K562 (cell line): ENCODE measurements around the gene NXN. TPM values are rescaled to one million over a fixed set of nuclear protein-coding genes. Genes with fewer than 3 reads are reported as not detected.

Experiments
- CEBPB ChIP-seq: fragments of 450-650 bp; IDR thresholded peaks from 2 replicates; pipeline ENCODE4 v1.6.1; 2016; ENCODE audit warnings: missing genetic modification characterization, missing compliant biosample characterization
- DPF2 ChIP-seq: fragments of 450-650 bp; IDR thresholded peaks from 2 replicates; pipeline ENCODE4 v1.6.1; 2016
- HSF4 ChIP-seq: fragments of 250-450 bp; sonication (Bioruptor Pico); IDR thresholded peaks from 2 replicates; pipeline ENCODE4 v2.1.2; 2022; ENCODE audit warnings: mild to moderate bottlenecking, moderate library complexity, borderline replicate concordance
- ILK ChIP-seq: fragments of 450-650 bp; IDR thresholded peaks from 2 replicates; pipeline ENCODE4 v1.6.1; 2016; ENCODE audit warnings: missing genetic modification characterization, low read depth, mild to moderate bottlenecking, missing compliant biosample characterization, moderate library complexity, borderline replicate concordance
- SMARCA5 ChIP-seq: fragments of 450-650 bp; IDR thresholded peaks from 2 replicates; pipeline ENCODE4 v1.6.1; 2016
- TCF7 ChIP-seq: sonication (generic); IDR thresholded peaks from 2 replicates; pipeline ENCODE4 v1.6.1; 2016; ENCODE audit warnings: antibody characterized with exemption, borderline replicate concordance
- TEAD4 ChIP-seq, 2 experiments: sonication (generic) in 1 of 2; formaldehyde crosslinking in 1 of 2; IDR thresholded peaks; 2 replicates each; pipeline versions ENCODE4 v1.6.1 to v1.8.0; 2012 to 2022; ENCODE audit warnings: borderline replicate concordance in 1 of 2, inconsistent platforms in 1 of 2, low read length in 1 of 2, mild to moderate bottlenecking in 1 of 2, missing genetic modification reagents in 1 of 2
- U2AF2 ChIP-seq: fragments of 200-400 bp; formaldehyde crosslinking; optimal IDR thresholded peaks from 2 replicates; pipeline ENCODE3; 2017; ENCODE audit warnings: low read depth, mild to moderate bottlenecking, low read length
- ZNF12 ChIP-seq: sonication (generic); formaldehyde crosslinking; IDR thresholded peaks from 2 replicates; pipeline ENCODE4 v1.4.0; 2020; ENCODE audit warnings: mild to moderate bottlenecking, missing genetic modification reagents
- ZNF143 ChIP-seq: sonication (generic); formaldehyde crosslinking; IDR thresholded peaks from 2 replicates; pipeline ENCODE4 v1.9.0; 2022; ENCODE audit warnings: mild to moderate bottlenecking, missing genetic modification reagents
- ZNF175 ChIP-seq: fragments of 200-800 bp; sonication (Bioruptor generic); IDR thresholded peaks from 2 replicates; pipeline ENCODE4 v1.6.1; 2016; ENCODE audit warnings: low read depth, mild to moderate bottlenecking, missing genetic modification characterization, missing compliant biosample characterization
- ZNF551 ChIP-seq: fragments of 250-450 bp; sonication (Bioruptor Pico); IDR thresholded peaks from 2 replicates; pipeline ENCODE4 v1.5.0; 2021; ENCODE audit warnings: mild to moderate bottlenecking, moderate library complexity
- polyA plus RNA-seq, 8 experiments: library from polyadenylated mRNA; depleted of rRNA in 4 of 8; stranded (reverse) in 5 of 8; unstranded in 3 of 8; fragments of >200 nt; fragmentation: Nextera tagmentation in 2 of 8; fragmentation: Illumina TruSeq in 1 of 8; extraction: Ambion mirVana in 2 of 8; extraction: Trizol in 1 of 8; gene quantifications; 2 replicates each; pipeline versions ENCODE4 v1.2.1 to v1.2.3, GENCODE V29; 2011 to 2014; ENCODE audit warnings: inconsistent platforms in 1 of 8, missing spikeins in 1 of 8
- total RNA-seq, 7 experiments: library from RNA; depleted of rRNA in 6 of 7; stranded (reverse); fragments of >200 nt in 6 of 7; fragmentation: Illumina TruSeq in 2 of 7; extraction: Trizol in 2 of 7; gene quantifications; 2 replicates each; pipeline versions ENCODE4 v1.2.1 to v1.2.3, GENCODE V29; 2011 to 2021; ENCODE audit warnings: low replicate concordance in 1 of 7
- TF ChIP-seq, protein P1 (sequence below): IDR thresholded peaks from 2 replicates; pipeline ENCODE4 v1.6.1; 2011; ENCODE audit warnings: borderline replicate concordance, low read depth, mild to moderate bottlenecking, moderate library complexity, low read length; ENCODE audit not compliant: insufficient read depth, poor library complexity, severe bottlenecking
- TF ChIP-seq, protein P2 (sequence below), 2 experiments: IDR thresholded peaks; 2 replicates each; pipeline ENCODE4 v1.6.1; 2011; ENCODE audit warnings: borderline replicate concordance in 1 of 2, control low read depth in 1 of 2, low read depth in 1 of 2, low read length in 1 of 2, mild to moderate bottlenecking in 1 of 2, mixed read lengths in 1 of 2, moderate library complexity in 1 of 2; ENCODE audit not compliant: insufficient read depth in 1 of 2, insufficient read length in 1 of 2, poor library complexity in 1 of 2, severe bottlenecking in 1 of 2; ENCODE audit errors: extremely low read depth in 1 of 2
- TF ChIP-seq, protein P3 (sequence below): sonication (generic); formaldehyde crosslinking; IDR thresholded peaks from 2 replicates; pipeline ENCODE4 v1.8.0; 2022; ENCODE audit warnings: missing genetic modification reagents, mild to moderate bottlenecking, borderline replicate concordance

Gene NXN
- total and polyA plus RNA-seq, 9 of the 15 experiments (the other 6 are each of a cell fraction or from before 2014, with no cell fraction given), result 0.08 to 0.39 (median 0.29) TPM; not detected in 5

DNA sequence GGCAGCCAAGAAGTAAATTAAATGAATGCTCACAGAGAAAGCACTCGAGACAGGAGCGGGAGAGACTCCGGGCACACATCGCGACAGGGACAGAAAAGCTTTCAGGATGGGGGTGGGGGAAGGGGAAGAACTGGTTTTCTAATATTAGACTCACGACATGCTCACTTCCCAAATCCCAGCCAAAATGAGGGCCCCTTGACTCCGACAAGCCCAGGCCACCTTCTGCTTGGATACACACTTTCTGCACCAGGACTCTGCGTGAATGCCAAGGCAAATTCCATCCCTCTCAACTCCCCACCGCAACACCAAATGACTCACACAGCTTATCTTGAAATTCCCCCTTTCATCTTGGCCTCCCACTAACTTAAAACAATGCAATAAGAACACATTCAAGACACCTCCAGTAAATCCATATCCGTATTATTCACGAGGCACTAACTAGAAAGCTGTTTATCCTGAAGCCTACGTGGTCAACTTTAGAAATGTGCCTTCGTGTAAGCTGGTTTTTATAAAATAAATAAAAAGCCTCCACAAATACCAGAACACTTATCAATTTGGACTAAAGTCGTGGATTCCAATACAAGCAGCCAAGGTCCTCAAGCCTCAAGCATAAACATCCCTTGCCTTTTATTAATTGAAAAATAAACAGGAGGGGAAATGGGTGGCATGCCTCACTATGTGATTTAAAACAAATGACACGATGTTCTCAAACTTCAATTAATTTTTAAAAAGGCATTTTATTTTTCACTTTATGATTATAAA, 46.1 kb downstream of the NXN start (continued):
- TF ChIP-seq, protein P1, sequence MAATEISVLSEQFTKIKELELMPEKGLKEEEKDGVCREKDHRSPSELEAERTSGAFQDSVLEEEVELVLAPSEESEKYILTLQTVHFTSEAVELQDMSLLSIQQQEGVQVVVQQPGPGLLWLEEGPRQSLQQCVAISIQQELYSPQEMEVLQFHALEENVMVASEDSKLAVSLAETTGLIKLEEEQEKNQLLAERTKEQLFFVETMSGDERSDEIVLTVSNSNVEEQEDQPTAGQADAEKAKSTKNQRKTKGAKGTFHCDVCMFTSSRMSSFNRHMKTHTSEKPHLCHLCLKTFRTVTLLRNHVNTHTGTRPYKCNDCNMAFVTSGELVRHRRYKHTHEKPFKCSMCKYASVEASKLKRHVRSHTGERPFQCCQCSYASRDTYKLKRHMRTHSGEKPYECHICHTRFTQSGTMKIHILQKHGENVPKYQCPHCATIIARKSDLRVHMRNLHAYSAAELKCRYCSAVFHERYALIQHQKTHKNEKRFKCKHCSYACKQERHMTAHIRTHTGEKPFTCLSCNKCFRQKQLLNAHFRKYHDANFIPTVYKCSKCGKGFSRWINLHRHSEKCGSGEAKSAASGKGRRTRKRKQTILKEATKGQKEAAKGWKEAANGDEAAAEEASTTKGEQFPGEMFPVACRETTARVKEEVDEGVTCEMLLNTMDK, result no peak
- TF ChIP-seq SMARCA5 (no peak), DPF2 (peak; percentile 57; the same call in 1 of the 2 replicates), CEBPB (no peak), U2AF2 (no peak), TEAD4 (IDR thresholded peaks at IDR 0.05; ENCODE audit: low read length) (peak; percentile 49), TEAD4 (CRISPR knock-in tag; IDR thresholded peaks at IDR 0.05; ENCODE audit: borderline replicate concordance) (no peak), ZNF175 (no peak), TCF7 (no peak), HSF4 (CRISPR knock-in tag) (no peak), ZNF12 (CRISPR knock-in tag) (no peak), ZNF551 (no peak), ILK (tag) (no peak), ZNF143 (CRISPR knock-in tag) (no peak)
- TF ChIP-seq, protein P2, sequence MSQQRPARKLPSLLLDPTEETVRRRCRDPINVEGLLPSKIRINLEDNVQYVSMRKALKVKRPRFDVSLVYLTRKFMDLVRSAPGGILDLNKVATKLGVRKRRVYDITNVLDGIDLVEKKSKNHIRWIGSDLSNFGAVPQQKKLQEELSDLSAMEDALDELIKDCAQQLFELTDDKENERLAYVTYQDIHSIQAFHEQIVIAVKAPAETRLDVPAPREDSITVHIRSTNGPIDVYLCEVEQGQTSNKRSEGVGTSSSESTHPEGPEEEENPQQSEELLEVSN (IDR thresholded peaks at IDR 0.05; ENCODE audit: borderline replicate concordance in 1 of 2, extremely low read depth in 1 of 2, insufficient read depth in 1 of 2, insufficient read length in 1 of 2, low read depth in 1 of 2, low read length in 1 of 2, poor library complexity in 1 of 2, severe bottlenecking in 1 of 2), result no peak
- TF ChIP-seq, protein P3, sequence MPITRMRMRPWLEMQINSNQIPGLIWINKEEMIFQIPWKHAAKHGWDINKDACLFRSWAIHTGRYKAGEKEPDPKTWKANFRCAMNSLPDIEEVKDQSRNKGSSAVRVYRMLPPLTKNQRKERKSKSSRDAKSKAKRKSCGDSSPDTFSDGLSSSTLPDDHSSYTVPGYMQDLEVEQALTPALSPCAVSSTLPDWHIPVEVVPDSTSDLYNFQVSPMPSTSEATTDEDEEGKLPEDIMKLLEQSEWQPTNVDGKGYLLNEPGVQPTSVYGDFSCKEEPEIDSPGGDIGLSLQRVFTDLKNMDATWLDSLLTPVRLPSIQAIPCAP (CRISPR knock-in tag), result no peak
